ENCODE data around the gene DDAH1. TPM values are rescaled to one million over a fixed set of nuclear protein-coding genes. Genes with fewer than 3 reads are reported as not detected.

DDAH1 gene
- total RNA-seq, 1 experiment from 2014 or later: 22.8 TPM

DNA sequence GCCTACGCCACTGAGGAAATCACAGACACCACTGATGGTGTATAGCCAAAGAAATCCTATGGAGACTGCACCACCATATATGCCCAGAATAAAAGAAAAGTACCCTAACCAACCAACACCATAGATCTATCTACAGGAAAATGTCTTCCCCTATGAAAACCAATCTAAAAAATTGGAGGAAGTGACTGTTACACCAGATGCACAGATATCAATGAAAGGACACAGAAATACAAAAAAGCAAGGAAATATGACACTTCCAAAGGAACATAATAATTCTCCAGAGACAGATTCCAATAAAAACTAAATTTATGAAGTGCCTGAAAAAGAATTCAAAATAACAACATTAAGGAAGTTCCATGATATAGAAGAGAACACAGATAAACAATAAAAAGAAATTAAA is 131.8 kb downstream of the DDAH1 start (continued):
- TF ChIP-seq, protein P1, sequence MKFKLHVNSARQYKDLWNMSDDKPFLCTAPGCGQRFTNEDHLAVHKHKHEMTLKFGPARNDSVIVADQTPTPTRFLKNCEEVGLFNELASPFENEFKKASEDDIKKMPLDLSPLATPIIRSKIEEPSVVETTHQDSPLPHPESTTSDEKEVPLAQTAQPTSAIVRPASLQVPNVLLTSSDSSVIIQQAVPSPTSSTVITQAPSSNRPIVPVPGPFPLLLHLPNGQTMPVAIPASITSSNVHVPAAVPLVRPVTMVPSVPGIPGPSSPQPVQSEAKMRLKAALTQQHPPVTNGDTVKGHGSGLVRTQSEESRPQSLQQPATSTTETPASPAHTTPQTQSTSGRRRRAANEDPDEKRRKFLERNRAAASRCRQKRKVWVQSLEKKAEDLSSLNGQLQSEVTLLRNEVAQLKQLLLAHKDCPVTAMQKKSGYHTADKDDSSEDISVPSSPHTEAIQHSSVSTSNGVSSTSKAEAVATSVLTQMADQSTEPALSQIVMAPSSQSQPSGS (CRISPR knock-in tag; IDR thresholded peaks at IDR 0.05; ENCODE audit: borderline replicate concordance, low read depth): no peak
- TF ChIP-seq E2F4 (CRISPR knock-in tag; IDR thresholded peaks at IDR 0.05; ENCODE audit: borderline replicate concordance, low read depth) (no peak), TCF7 (CRISPR knock-in tag; IDR thresholded peaks at IDR 0.05; ENCODE audit: low read depth) (no peak), ZNF317 (CRISPR knock-in tag; IDR thresholded peaks at IDR 0.05; ENCODE audit: borderline replicate concordance, low read depth) (no peak), ZNF138 (CRISPR knock-in tag; conservative IDR thresholded peaks at IDR 0.05) (no peak), ZNF121 (CRISPR knock-in tag; IDR thresholded peaks at IDR 0.05) (no peak), ATF3 (CRISPR knock-in tag; conservative IDR thresholded peaks at IDR 0.05) (no peak)
- TF ChIP-seq, protein P2, sequence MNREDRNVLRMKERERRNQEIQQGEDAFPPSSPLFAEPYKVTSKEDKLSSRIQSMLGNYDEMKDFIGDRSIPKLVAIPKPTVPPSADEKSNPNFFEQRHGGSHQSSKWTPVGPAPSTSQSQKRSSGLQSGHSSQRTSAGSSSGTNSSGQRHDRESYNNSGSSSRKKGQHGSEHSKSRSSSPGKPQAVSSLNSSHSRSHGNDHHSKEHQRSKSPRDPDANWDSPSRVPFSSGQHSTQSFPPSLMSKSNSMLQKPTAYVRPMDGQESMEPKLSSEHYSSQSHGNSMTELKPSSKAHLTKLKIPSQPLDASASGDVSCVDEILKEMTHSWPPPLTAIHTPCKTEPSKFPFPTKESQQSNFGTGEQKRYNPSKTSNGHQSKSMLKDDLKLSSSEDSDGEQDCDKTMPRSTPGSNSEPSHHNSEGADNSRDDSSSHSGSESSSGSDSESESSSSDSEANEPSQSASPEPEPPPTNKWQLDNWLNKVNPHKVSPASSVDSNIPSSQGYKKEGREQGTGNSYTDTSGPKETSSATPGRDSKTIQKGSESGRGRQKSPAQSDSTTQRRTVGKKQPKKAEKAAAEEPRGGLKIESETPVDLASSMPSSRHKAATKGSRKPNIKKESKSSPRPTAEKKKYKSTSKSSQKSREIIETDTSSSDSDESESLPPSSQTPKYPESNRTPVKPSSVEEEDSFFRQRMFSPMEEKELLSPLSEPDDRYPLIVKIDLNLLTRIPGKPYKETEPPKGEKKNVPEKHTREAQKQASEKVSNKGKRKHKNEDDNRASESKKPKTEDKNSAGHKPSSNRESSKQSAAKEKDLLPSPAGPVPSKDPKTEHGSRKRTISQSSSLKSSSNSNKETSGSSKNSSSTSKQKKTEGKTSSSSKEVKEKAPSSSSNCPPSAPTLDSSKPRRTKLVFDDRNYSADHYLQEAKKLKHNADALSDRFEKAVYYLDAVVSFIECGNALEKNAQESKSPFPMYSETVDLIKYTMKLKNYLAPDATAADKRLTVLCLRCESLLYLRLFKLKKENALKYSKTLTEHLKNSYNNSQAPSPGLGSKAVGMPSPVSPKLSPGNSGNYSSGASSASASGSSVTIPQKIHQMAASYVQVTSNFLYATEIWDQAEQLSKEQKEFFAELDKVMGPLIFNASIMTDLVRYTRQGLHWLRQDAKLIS (CRISPR knock-in tag; IDR thresholded peaks at IDR 0.05; ENCODE audit: borderline replicate concordance): no peak
- TF ChIP-seq, protein P3, sequence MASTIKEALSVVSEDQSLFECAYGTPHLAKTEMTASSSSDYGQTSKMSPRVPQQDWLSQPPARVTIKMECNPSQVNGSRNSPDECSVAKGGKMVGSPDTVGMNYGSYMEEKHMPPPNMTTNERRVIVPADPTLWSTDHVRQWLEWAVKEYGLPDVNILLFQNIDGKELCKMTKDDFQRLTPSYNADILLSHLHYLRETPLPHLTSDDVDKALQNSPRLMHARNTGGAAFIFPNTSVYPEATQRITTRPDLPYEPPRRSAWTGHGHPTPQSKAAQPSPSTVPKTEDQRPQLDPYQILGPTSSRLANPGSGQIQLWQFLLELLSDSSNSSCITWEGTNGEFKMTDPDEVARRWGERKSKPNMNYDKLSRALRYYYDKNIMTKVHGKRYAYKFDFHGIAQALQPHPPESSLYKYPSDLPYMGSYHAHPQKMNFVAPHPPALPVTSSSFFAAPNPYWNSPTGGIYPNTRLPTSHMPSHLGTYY (CRISPR knock-in tag; IDR thresholded peaks at IDR 0.05): no peak

DNA sequence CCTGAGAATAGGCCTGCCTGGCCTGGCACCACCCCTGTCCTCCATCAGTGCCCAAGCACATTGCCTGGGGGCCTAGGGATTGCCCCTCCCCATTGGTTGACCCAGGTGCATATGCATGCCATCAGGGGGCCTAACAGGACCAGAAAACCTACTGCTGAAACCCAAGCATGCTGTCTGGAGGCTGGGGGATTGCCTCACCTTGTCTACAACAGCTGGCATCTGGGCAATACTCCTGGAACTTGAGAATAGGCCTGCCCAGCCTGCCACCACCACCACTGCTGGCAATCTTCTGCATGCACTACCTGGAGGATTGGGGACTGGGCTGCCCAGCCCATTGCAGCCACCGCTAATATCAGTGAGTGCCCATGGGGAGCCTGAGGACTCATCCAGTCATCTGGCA is 132.4 kb downstream of the DDAH1 start:
- no peak for DNase-seq (ENCODE audit: low spot score)
- peaks cover 16% of the 10 kb centered on the region for H3K9me3 Mint-ChIP-seq
- ChIA-PET CTCF (interaction anchor here (1.0 kb wide), 1 partner anchor 25 kb away, joined by 3 read pairs; no protein-coding TSS in a partner anchor), POLR2A (no interaction called here)
- H3K4me1 Mint-ChIP-seq: peaks cover 26% of the 10 kb centered on the region
- H3K27ac Mint-ChIP-seq: no peak overlapping the region
- no peaks in the 10 kb centered on the region for H3K27me3 Mint-ChIP-seq (ENCODE audit: low read depth)
- ATAC-seq: no peak
- no peak for TF ChIP-seq OVOL2 (CRISPR knock-in tag; IDR thresholded peaks at IDR 0.05; ENCODE audit: borderline replicate concordance)
- no peak for TF ChIP-seq GRHL2 (CRISPR knock-in tag; IDR thresholded peaks at IDR 0.05; ENCODE audit: insufficient replicate concordance, severe bottlenecking)
- no peak for TF ChIP-seq IRF2 (CRISPR knock-in tag; IDR thresholded peaks at IDR 0.05; ENCODE audit: borderline replicate concordance, low read depth)
- TF ChIP-seq, protein P4, sequence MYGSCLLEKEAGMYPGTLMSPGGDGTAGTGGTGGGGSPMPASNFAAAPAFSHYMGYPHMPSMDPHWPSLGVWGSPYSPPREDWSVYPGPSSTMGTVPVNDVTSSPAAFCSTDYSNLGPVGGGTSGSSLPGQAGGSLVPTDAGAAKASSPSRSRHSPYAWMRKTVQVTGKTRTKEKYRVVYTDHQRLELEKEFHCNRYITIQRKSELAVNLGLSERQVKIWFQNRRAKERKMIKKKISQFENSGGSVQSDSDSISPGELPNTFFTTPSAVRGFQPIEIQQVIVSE (CRISPR knock-in tag; IDR thresholded peaks at IDR 0.05; ENCODE audit: borderline replicate concordance): no peak
- no peak for TF ChIP-seq GTF2I (CRISPR knock-in tag; conservative IDR thresholded peaks at IDR 0.05)
- TF ChIP-seq RELA (CRISPR knock-in tag; IDR thresholded peaks at IDR 0.05; ENCODE audit: borderline replicate concordance): no peak
- TF ChIP-seq ZMAT4 (CRISPR knock-in tag; IDR thresholded peaks at IDR 0.05): no peak
- no peak for TF ChIP-seq FOXK1 (CRISPR knock-in tag; IDR thresholded peaks at IDR 0.05)
- TF ChIP-seq NR2C2 (CRISPR knock-in tag; IDR thresholded peaks at IDR 0.05): no peak
- TF ChIP-seq, protein P5, sequence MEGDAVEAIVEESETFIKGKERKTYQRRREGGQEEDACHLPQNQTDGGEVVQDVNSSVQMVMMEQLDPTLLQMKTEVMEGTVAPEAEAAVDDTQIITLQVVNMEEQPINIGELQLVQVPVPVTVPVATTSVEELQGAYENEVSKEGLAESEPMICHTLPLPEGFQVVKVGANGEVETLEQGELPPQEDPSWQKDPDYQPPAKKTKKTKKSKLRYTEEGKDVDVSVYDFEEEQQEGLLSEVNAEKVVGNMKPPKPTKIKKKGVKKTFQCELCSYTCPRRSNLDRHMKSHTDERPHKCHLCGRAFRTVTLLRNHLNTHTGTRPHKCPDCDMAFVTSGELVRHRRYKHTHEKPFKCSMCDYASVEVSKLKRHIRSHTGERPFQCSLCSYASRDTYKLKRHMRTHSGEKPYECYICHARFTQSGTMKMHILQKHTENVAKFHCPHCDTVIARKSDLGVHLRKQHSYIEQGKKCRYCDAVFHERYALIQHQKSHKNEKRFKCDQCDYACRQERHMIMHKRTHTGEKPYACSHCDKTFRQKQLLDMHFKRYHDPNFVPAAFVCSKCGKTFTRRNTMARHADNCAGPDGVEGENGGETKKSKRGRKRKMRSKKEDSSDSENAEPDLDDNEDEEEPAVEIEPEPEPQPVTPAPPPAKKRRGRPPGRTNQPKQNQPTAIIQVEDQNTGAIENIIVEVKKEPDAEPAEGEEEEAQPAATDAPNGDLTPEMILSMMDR (IDR thresholded peaks at IDR 0.05): no peak
- TF ChIP-seq ELF4 (CRISPR knock-in tag; IDR thresholded peaks at IDR 0.05; ENCODE audit: low read depth): no peak
- no peak for TF ChIP-seq CREM (CRISPR knock-in tag; IDR thresholded peaks at IDR 0.05)
- no peak for TF ChIP-seq TP53 (CRISPR knock-in tag; IDR thresholded peaks at IDR 0.05)
- no peak overlapping the region for H3K4me3 Mint-ChIP-seq
- H3K36me3 Mint-ChIP-seq: peaks cover 6% of the 10 kb centered on the region

Data from WTC11 (cell line).